T-helper 1 cell treated with Interleukin-12 subunit alpha and Interleukin-12 subunit beta and Interleukin-4 antibody, amounts not matched to agents 30 μg/mL and 1 μg/mL, for 36 hours (primary cell): ENCODE results near the gene PPFIA4.

ENCODE experiments used
- H3K27ac Mint-ChIP-seq: one replicate; pipeline ENCODE4 v1.8.0; 2021; ENCODE audit warnings: mild to moderate bottlenecking, mixed read lengths
- H3K27me3 Mint-ChIP-seq: one replicate; pipeline ENCODE4 v1.8.0; 2021; ENCODE audit warnings: low read depth, mixed read lengths
- H3K36me3 Mint-ChIP-seq: one replicate; pipeline ENCODE4 v1.8.0; 2021; ENCODE audit warnings: low read depth, mixed read lengths
- H3K4me1 Mint-ChIP-seq: one replicate; pipeline ENCODE4 v1.8.0; 2021; ENCODE audit warnings: low read depth, mixed read lengths
- H3K4me3 Mint-ChIP-seq: one replicate; pipeline ENCODE4 v1.8.0; 2021; ENCODE audit warnings: mild to moderate bottlenecking, moderate library complexity, mixed read lengths
- H3K9me3 Mint-ChIP-seq: one replicate; pipeline ENCODE4 v1.8.0; 2021; ENCODE audit warnings: mixed read lengths

Gene PPFIA4

GRCh38 chr1:203086992-203087763 lies 60.9 kb downstream of the PPFIA4 start:
- Mint-ChIP-seq H3K27ac (no peak overlapping the region), H3K27me3 (peaks cover 6% of the 10 kb centered on the region), H3K4me3 (no peak overlapping the region), H3K36me3 (no peaks in the 10 kb centered on the region), H3K4me1 (no peaks in the 10 kb centered on the region), H3K9me3 (no peaks in the 10 kb centered on the region)

GRCh38 chr1:203088441-203088840 lies 62.1 kb downstream of the PPFIA4 start:
- Mint-ChIP-seq H3K27ac (no peak overlapping the region), H3K27me3 (peaks cover 15% of the 10 kb centered on the region), H3K4me1 (no peaks in the 10 kb centered on the region), H3K36me3 (no peaks in the 10 kb centered on the region), H3K4me3 (no peak overlapping the region), H3K9me3 (no peaks in the 10 kb centered on the region)

GRCh38 chr1:203089001-203089650 lies 62.8 kb downstream of the PPFIA4 start:
- no peak overlapping the region for H3K4me3 Mint-ChIP-seq

GRCh38 chr1:203089651-203090045 lies 63.4 kb downstream of the PPFIA4 start:
- Mint-ChIP-seq H3K4me1 (no peaks in the 10 kb centered on the region), H3K27me3 (peaks cover 20% of the 10 kb centered on the region), H3K36me3 (no peaks in the 10 kb centered on the region), H3K27ac (no peak overlapping the region), H3K4me3 (no peak overlapping the region), H3K9me3 (peaks cover 5% of the 10 kb centered on the region)

More at GRCh38 chr1:203089001-203089650, 62.8 kb downstream of the PPFIA4 start:
- H3K27ac Mint-ChIP-seq = no peak overlapping the region
- no peaks in the 10 kb centered on the region for H3K9me3 Mint-ChIP-seq
- H3K4me1 Mint-ChIP-seq = no peaks in the 10 kb centered on the region
- no peaks in the 10 kb centered on the region for H3K36me3 Mint-ChIP-seq
- H3K27me3 Mint-ChIP-seq = peaks cover 15% of the 10 kb centered on the region

GRCh38 chr1:203090421-203091198 lies 64.3 kb downstream of the PPFIA4 start:
- Mint-ChIP-seq H3K4me3 (no peak overlapping the region), H3K36me3 (no peaks in the 10 kb centered on the region), H3K4me1 (no peaks in the 10 kb centered on the region), H3K27ac (no peak overlapping the region), H3K9me3 (peaks cover 14% of the 10 kb centered on the region), H3K27me3 (peaks cover 30% of the 10 kb centered on the region)

GRCh38 chr1:203091199-203091477 lies 64.8 kb downstream of the PPFIA4 start:
- H3K9me3 Mint-ChIP-seq = peaks cover 18% of the 10 kb centered on the region
- H3K4me1 Mint-ChIP-seq = no peaks in the 10 kb centered on the region
- H3K27me3 Mint-ChIP-seq = peaks cover 32% of the 10 kb centered on the region
- H3K36me3 Mint-ChIP-seq = no peaks in the 10 kb centered on the region
- H3K4me3 Mint-ChIP-seq = no peak overlapping the region
- no peak overlapping the region for H3K27ac Mint-ChIP-seq

- Mint-ChIP-seq H3K36me3 (no peaks in the 10 kb centered on the region), H3K27ac (no peak overlapping the region), H3K4me3 (no peak overlapping the region), H3K4me1 (no peaks in the 10 kb centered on the region), H3K9me3 (peaks cover 19% of the 10 kb centered on the region), H3K27me3 (peaks cover 34% of the 10 kb centered on the region)
Observed at GRCh38 chr1:203091761-203092330, 65.6 kb downstream of the PPFIA4 start.

- no peaks in the 10 kb centered on the region for H3K4me1 Mint-ChIP-seq
- H3K4me3 Mint-ChIP-seq = no peak overlapping the region
- H3K27ac Mint-ChIP-seq = no peak overlapping the region
- H3K9me3 Mint-ChIP-seq = peaks cover 19% of the 10 kb centered on the region
- H3K27me3 Mint-ChIP-seq = peaks cover 41% of the 10 kb centered on the region
- H3K36me3 Mint-ChIP-seq = no peaks in the 10 kb centered on the region
Observed at GRCh38 chr1:203093754-203094410, 67.6 kb downstream of the PPFIA4 start.

GRCh38 chr1:203095061-203095690 lies 68.9 kb downstream of the PPFIA4 start:
- peaks cover 41% of the 10 kb centered on the region for H3K27me3 Mint-ChIP-seq

GRCh38 chr1:203096566-203096965 lies 70.3 kb downstream of the PPFIA4 start:
- Mint-ChIP-seq H3K27me3 (peaks cover 35% of the 10 kb centered on the region), H3K36me3 (no peaks in the 10 kb centered on the region), H3K27ac (no peak overlapping the region), H3K4me3 (no peak overlapping the region), H3K4me1 (no peaks in the 10 kb centered on the region), H3K9me3 (peaks cover 19% of the 10 kb centered on the region)

More at GRCh38 chr1:203095061-203095690, 68.9 kb downstream of the PPFIA4 start:
- H3K36me3 Mint-ChIP-seq = no peaks in the 10 kb centered on the region
- H3K4me3 Mint-ChIP-seq = no peak overlapping the region
- H3K27ac Mint-ChIP-seq = no peak overlapping the region
- H3K4me1 Mint-ChIP-seq = no peaks in the 10 kb centered on the region
- H3K9me3 Mint-ChIP-seq = peaks cover 19% of the 10 kb centered on the region

GRCh38 chr1:203097001-203097400 lies 70.7 kb downstream of the PPFIA4 start:
- Mint-ChIP-seq H3K4me1 (no peaks in the 10 kb centered on the region), H3K27me3 (peaks cover 35% of the 10 kb centered on the region), H3K9me3 (peaks cover 19% of the 10 kb centered on the region), H3K4me3 (no peak overlapping the region), H3K27ac (no peak overlapping the region), H3K36me3 (no peaks in the 10 kb centered on the region)

- no peak overlapping the region for H3K27ac Mint-ChIP-seq
- no peaks in the 10 kb centered on the region for H3K36me3 Mint-ChIP-seq
- H3K27me3 Mint-ChIP-seq = peaks cover 25% of the 10 kb centered on the region
- peaks cover 19% of the 10 kb centered on the region for H3K9me3 Mint-ChIP-seq
- no peaks in the 10 kb centered on the region for H3K4me1 Mint-ChIP-seq
- no peak overlapping the region for H3K4me3 Mint-ChIP-seq
Observed at GRCh38 chr1:203098445-203098844, 72.2 kb downstream of the PPFIA4 start.

GRCh38 chr1:203098914-203099520 lies 72.7 kb downstream of the PPFIA4 start:
- Mint-ChIP-seq H3K27me3 (peaks cover 25% of the 10 kb centered on the region), H3K4me1 (no peaks in the 10 kb centered on the region), H3K27ac (no peak overlapping the region), H3K36me3 (no peaks in the 10 kb centered on the region), H3K4me3 (no peak overlapping the region), H3K9me3 (peaks cover 19% of the 10 kb centered on the region)
